HCT116 (cell line): Measurements from ENCODE around the gene GNG7. TPM values are rescaled to one million over a fixed set of nuclear protein-coding genes. Genes with fewer than 3 reads are reported as not detected.

Source experiments
- ATAC-seq: fragments of 200-7000 bp; cut with Tn5 transposase; 2 replicates; pipeline ENCODE4 v1.9.1; 2020; ENCODE audit warnings: mild to moderate bottlenecking, moderate library complexity
- BruUV-seq: library from RNA; stranded (reverse); fragments of 400-500 nt; replicated peaks from 2 replicates; lab custom pipeline; 2021; lab: Mats Ljungman, UMichigan
- CTCF ChIA-PET: fragments of 300-600 bp; sonication (Branson Sonifier 250); formaldehyde crosslinking; loops from one replicate; lab custom pipeline; 2021; ENCODE audit warnings: antibody characterized with exemption; lab: Charles Lee
- POLR2A ChIA-PET: fragments of 300-600, 350-600 bp; sonication (Branson Sonifier 250); formaldehyde crosslinking; loops from one replicate; lab custom pipeline; 2021; ENCODE audit warnings: antibody characterized with exemption; lab: Charles Lee
- RAD21 ChIA-PET, 2 experiments: fragments of 300-600 bp; sonication (Branson Sonifier 250); formaldehyde crosslinking; loops; one replicate each; lab custom pipeline; 2023; ENCODE audit warnings: low total read pairs in 2 of 2; ENCODE audit not compliant: uncharacterized antibody in 2 of 2, unreplicated experiment in 2 of 2, low non-redundant PET in 1 of 2; lab: Charles Lee
- DNase-seq: peaks from one replicate; pipeline ENCODE4 v3.0.0-alpha.2; 2010; ENCODE audit warnings: low read depth, low spot score
- H2AFZ ChIP-seq: fragments of 200-600 bp; shearing (Covaris generic), sonication (generic); 2 replicates; pipeline ENCODE4 v1.6.1; 2017; ENCODE audit warnings: low read depth, mixed run types, mixed read lengths, antibody characterized with exemption, low read length; ENCODE audit not compliant: poor library complexity, severe bottlenecking
- H3K27ac ChIP-seq: 2 replicates; pipeline ENCODE4 v1.5.1; 2012; ENCODE audit warnings: low read depth, low read length
- H3K27me3 ChIP-seq: fragments of 200-600 bp; sonication (generic); 2 replicates; pipeline ENCODE4 v1.6.1; 2016; ENCODE audit warnings: mixed run types, low read length, mixed read lengths; ENCODE audit not compliant: insufficient read depth
- H3K36me3 ChIP-seq, 2 experiments: fragments of 200-500 bp in 1 of 2; fragments of 200-600 bp in 1 of 2; sonication (Bioruptor generic) in 1 of 2; sonication (generic) in 1 of 2; 2 replicates each; pipeline versions ENCODE4 v1.5.1 to v1.6.1; 2014 to 2016; ENCODE audit warnings: low read length in 2 of 2, inconsistent platforms in 1 of 2, mixed read lengths in 1 of 2, mixed run types in 1 of 2; ENCODE audit not compliant: insufficient read depth in 2 of 2, control insufficient read depth in 1 of 2
- H3K4me1 ChIP-seq, 2 experiments: fragments of 200-600 bp in 1 of 2; sonication (generic) in 1 of 2; 2 replicates each; pipeline versions ENCODE4 v1.5.1 to v1.6.1; 2012 to 2017; ENCODE audit warnings: low read length in 2 of 2, inconsistent platforms in 1 of 2, mild to moderate bottlenecking in 1 of 2, mixed read lengths in 1 of 2, mixed run types in 1 of 2, moderate library complexity in 1 of 2; ENCODE audit not compliant: insufficient read depth in 2 of 2, control insufficient read depth in 1 of 2
- H3K4me2 ChIP-seq: fragments of 200-600 bp; sonication (generic); 2 replicates; pipeline ENCODE4 v1.6.1; 2017; ENCODE audit warnings: mixed run types, low read length, mixed read lengths
- H3K4me3 ChIP-seq, 2 experiments: fragments of 200-600 bp in 1 of 2; sonication (generic) in 1 of 2; replicated peaks in 1 of 2; 2 replicates each; pipeline ENCODE4 v1.5.1; 2011 to 2016; ENCODE audit warnings: low read length in 2 of 2, control low read depth in 1 of 2, low read depth in 1 of 2, mild to moderate bottlenecking in 1 of 2, mixed read lengths in 1 of 2, mixed run types in 1 of 2
- H3K79me2 ChIP-seq: fragments of 200-600 bp; sonication (generic); 2 replicates; pipeline ENCODE4 v1.6.1; 2017; ENCODE audit warnings: mild to moderate bottlenecking, mixed run types, low read length, moderate library complexity, mixed read lengths; ENCODE audit not compliant: insufficient read depth
- H3K9ac ChIP-seq: fragments of 200-600 bp; sonication (generic); 2 replicates; pipeline ENCODE4 v1.6.1; 2016; ENCODE audit warnings: low read length, mixed read lengths
- H3K9me2 ChIP-seq: fragments of 200-600 bp; sonication (generic), shearing (Covaris generic); 2 replicates; pipeline ENCODE4 v1.6.1; 2017; ENCODE audit warnings: mixed run types, mild to moderate bottlenecking, moderate library complexity; ENCODE audit not compliant: insufficient read depth
- H3K9me3 ChIP-seq, 2 experiments: fragments of 200-500 bp in 1 of 2; fragments of 200-600 bp in 1 of 2; sonication (Bioruptor generic) in 1 of 2; sonication (generic) in 1 of 2; 2 replicates each; pipeline ENCODE4 v1.6.1; 2014 to 2017; ENCODE audit warnings: low read length in 2 of 2, mixed read lengths in 2 of 2, inconsistent platforms in 1 of 2, low read depth in 1 of 2, mild to moderate bottlenecking in 1 of 2, mixed run types in 1 of 2, moderate library complexity in 1 of 2; ENCODE audit not compliant: control insufficient read depth in 1 of 2, insufficient read depth in 1 of 2
- H4K20me1 ChIP-seq: fragments of 200-600 bp; sonication (generic), shearing (Covaris generic); 2 replicates; pipeline ENCODE4 v1.6.1; 2017; ENCODE audit warnings: mixed run types, mild to moderate bottlenecking, moderate library complexity; ENCODE audit not compliant: insufficient read depth
- ELF1 ChIP-seq: IDR thresholded peaks from 2 replicates; pipeline ENCODE4 v1.6.1; 2012; ENCODE audit warnings: low read depth, borderline replicate concordance
- EZH2 ChIP-seq: fragments of 200-600 bp; sonication (generic); IDR thresholded peaks from 2 replicates; pipeline ENCODE4 v1.6.1; 2017; ENCODE audit warnings: antibody characterized with exemption, mixed run types
- POLR2AphosphoS5 ChIP-seq: IDR thresholded peaks from 2 replicates; pipeline ENCODE4 v1.6.1; 2011; ENCODE audit warnings: mild to moderate bottlenecking, low read depth, low read length, moderate library complexity
- RAD21 ChIP-seq: IDR thresholded peaks from 2 replicates; pipeline ENCODE4 v1.6.1; 2012; ENCODE audit warnings: low read depth, mild to moderate bottlenecking
- SP1 ChIP-seq: IDR thresholded peaks from 2 replicates; pipeline ENCODE4 v1.6.1; 2012; ENCODE audit warnings: low read depth
- YY1 ChIP-seq: IDR thresholded peaks from 2 replicates; pipeline ENCODE4 v1.6.1; 2011; ENCODE audit warnings: low read length, low read depth, moderate library complexity, mild to moderate bottlenecking; ENCODE audit not compliant: insufficient replicate concordance; ENCODE audit errors: extremely low read depth
- intact Hi-C: fragments of 100-400 bp; cut with micrococcal nuclease; formaldehyde crosslinking; loops from 2 replicates; pipeline ENCODE4 v1.10.0; 2022
- total RNA-seq: library from RNA; stranded (reverse); gene quantifications from one replicate; pipeline ENCODE4 v1.2.1, GENCODE V29; 2021; ENCODE audit not compliant: unreplicated experiment
- TF ChIP-seq, protein P1 (sequence below), 3 experiments: fragments of 200-600 bp in 1 of 3; sonication (generic) in 1 of 3; IDR thresholded peaks in 2 of 3; conservative IDR thresholded peaks in 1 of 3; 2 replicates each; pipeline ENCODE4 v1.5.1; 2012 to 2017; ENCODE audit warnings: low read depth in 2 of 3, low read length in 2 of 3, antibody characterized with exemption in 1 of 3, borderline replicate concordance in 1 of 3, control low read depth in 1 of 3, mild to moderate bottlenecking in 1 of 3, mixed read lengths in 1 of 3, mixed run types in 1 of 3, moderate library complexity in 1 of 3; ENCODE audit not compliant: insufficient read depth in 1 of 3
- TF ChIP-seq, protein P2 (sequence below): IDR thresholded peaks from 2 replicates; pipeline ENCODE4 v1.6.1; 2012
- TF ChIP-seq, protein P3 (sequence below): IDR thresholded peaks from 2 replicates; pipeline ENCODE4 v1.6.1; 2012

Gene GNG7
- total RNA-seq, 1 experiment from 2014 or later: 11.3 TPM

DNA sequence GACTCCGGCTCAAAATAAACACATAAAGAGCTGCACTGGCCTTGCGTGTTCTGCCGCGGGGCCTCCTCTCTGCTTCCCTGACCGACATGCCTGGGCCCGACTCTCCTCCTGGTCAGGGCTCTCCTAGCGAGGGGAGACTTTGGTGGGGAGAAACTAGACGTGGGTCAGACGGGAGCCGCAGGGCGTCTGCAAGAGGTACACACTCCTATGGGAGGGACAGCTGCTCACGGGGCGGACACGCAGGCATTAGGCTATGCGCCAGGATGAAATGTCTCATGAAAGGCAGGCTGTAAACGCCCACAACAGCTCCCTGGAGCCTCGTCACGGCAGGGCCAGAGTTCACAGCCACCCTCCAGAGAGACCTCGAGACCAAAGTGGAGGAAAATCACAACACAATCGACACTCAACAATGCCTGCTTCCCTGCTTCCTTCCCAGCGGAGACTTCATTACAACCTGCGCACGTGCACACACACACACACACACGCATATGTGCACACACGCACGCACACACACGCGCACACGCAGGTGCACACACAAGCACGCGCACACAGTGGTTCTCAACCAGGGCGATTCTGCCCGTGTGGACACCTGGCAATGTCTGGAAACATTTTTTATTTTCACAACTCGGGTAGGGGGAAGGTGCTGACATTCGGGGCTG lies 31.6 kb upstream of the GNG7 start:
- no peaks in the 10 kb centered on the region for H3K9me2 ChIP-seq
- H3K27me3 ChIP-seq: no peaks in the 10 kb centered on the region
- TF ChIP-seq YY1 (no peak), ELF1 (no peak), EZH2 (no peak), SP1 (no peak), RAD21 (no peak), POLR2AphosphoS5 (no peak)
- TF ChIP-seq, protein P1, sequence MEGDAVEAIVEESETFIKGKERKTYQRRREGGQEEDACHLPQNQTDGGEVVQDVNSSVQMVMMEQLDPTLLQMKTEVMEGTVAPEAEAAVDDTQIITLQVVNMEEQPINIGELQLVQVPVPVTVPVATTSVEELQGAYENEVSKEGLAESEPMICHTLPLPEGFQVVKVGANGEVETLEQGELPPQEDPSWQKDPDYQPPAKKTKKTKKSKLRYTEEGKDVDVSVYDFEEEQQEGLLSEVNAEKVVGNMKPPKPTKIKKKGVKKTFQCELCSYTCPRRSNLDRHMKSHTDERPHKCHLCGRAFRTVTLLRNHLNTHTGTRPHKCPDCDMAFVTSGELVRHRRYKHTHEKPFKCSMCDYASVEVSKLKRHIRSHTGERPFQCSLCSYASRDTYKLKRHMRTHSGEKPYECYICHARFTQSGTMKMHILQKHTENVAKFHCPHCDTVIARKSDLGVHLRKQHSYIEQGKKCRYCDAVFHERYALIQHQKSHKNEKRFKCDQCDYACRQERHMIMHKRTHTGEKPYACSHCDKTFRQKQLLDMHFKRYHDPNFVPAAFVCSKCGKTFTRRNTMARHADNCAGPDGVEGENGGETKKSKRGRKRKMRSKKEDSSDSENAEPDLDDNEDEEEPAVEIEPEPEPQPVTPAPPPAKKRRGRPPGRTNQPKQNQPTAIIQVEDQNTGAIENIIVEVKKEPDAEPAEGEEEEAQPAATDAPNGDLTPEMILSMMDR (IDR thresholded peaks at IDR 0.05 in 2 of 3, conservative IDR thresholded peaks at IDR 0.05 in 1 of 3; ENCODE audit: borderline replicate concordance in 1 of 3, insufficient read depth in 1 of 3, low read depth in 2 of 3, low read length in 2 of 3): no peak
- TF ChIP-seq, protein P2, sequence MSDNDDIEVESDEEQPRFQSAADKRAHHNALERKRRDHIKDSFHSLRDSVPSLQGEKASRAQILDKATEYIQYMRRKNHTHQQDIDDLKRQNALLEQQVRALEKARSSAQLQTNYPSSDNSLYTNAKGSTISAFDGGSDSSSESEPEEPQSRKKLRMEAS: no peak
- TF ChIP-seq, protein P3, sequence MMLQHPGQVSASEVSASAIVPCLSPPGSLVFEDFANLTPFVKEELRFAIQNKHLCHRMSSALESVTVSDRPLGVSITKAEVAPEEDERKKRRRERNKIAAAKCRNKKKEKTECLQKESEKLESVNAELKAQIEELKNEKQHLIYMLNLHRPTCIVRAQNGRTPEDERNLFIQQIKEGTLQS: no peak
- no peak overlapping the region for H3K4me2 ChIP-seq
- no peak overlapping the region; the same call in 1 of the 2 replicates for H3K27ac ChIP-seq
- ChIA-PET CTCF (no interaction called here), POLR2A (no interaction called here), RAD21 (no interaction called here)
- peaks cover 15% of the 10 kb centered on the region for H3K79me2 ChIP-seq
- H3K36me3 ChIP-seq: peaks cover 3 to 17% of the 10 kb centered on the region in 2 experiments
- ATAC-seq (no peak), DNase-seq (no peak)
- H4K20me1 ChIP-seq: no peaks in the 10 kb centered on the region
- no peak overlapping the region for H3K4me3 ChIP-seq
- no peak overlapping the region for H2AFZ ChIP-seq
- peaks cover 0 to 3% of the 10 kb centered on the region in 2 experiments; a peak in 1 of 4 replicates for H3K4me1 ChIP-seq
- intact Hi-C loops: no loop called here
- peaks cover 0 to 6% of the 10 kb centered on the region in 2 experiments; a peak in 1 of 4 replicates for H3K9me3 ChIP-seq
- no TSS peak for BruUV-seq
- H3K9ac ChIP-seq: no peak overlapping the region
